Naive thymus-derived CD4-positive, alpha-beta T cell (primary cell): ENCODE measurements around the gene ARMC3. TPM values are rescaled to one million over a fixed set of nuclear protein-coding genes. Genes with fewer than 3 reads are reported as not detected.

Experiments
- ATAC-seq: fragments of 150-1000 bp; cut with Tn5 transposase; 2 replicates; pipeline ENCODE4 v1.10.0; 2021; ENCODE audit warnings: mild to moderate bottlenecking, moderate library complexity
- CTCF ChIA-PET: fragments of 350-600 bp; sonication (Branson Sonifier 250); formaldehyde crosslinking; loops from one replicate; lab custom pipeline; 2021; ENCODE audit warnings: antibody characterized with exemption; lab: Charles Lee
- POLR2A ChIA-PET: fragments of 350-600 bp; sonication (Branson Sonifier 250); formaldehyde crosslinking; loops from one replicate; lab custom pipeline; 2021; ENCODE audit warnings: antibody characterized with exemption, inconsistent platforms; lab: Charles Lee
- DNase-seq, 9 donors: peaks; one replicate each; pipeline versions ENCODE4 v3.0.0 to v3.0.0-alpha.2; 2020 to 2022; ENCODE audit warnings: mixed read lengths in 1 of 9
- H3K27ac ChIP-seq: one replicate; pipeline ENCODE4 v1.7.0; 2013; ENCODE audit warnings: mild to moderate bottlenecking, low read depth, low read length, moderate library complexity
- H3K27me3 ChIP-seq, 2 donors: one replicate each; pipeline ENCODE4 v1.7.0; 2013; ENCODE audit warnings: low read length in 2 of 2, mild to moderate bottlenecking in 2 of 2, moderate library complexity in 2 of 2; ENCODE audit not compliant: control insufficient read depth in 2 of 2, insufficient read depth in 2 of 2
- H3K36me3 ChIP-seq, 3 experiments: 1 replicate in 2 of 3; 2 replicates in 1 of 3; pipeline ENCODE4 v1.7.0; 2013; ENCODE audit warnings: low read length in 3 of 3, mild to moderate bottlenecking in 3 of 3, moderate library complexity in 1 of 3; ENCODE audit not compliant: insufficient read depth in 3 of 3, control insufficient read depth in 2 of 3
- H3K4me1 ChIP-seq, 2 donors: one replicate each; pipeline ENCODE4 v1.7.0; 2013; ENCODE audit warnings: low read length in 2 of 2, mild to moderate bottlenecking in 2 of 2, moderate library complexity in 1 of 2; ENCODE audit not compliant: control insufficient read depth in 2 of 2, insufficient read depth in 2 of 2
- H3K4me3 ChIP-seq: 2 replicates; pipeline ENCODE4 v1.7.0; 2013; ENCODE audit warnings: mild to moderate bottlenecking, low read length
- H3K9me3 ChIP-seq, 3 experiments: 1 replicate in 2 of 3; 2 replicates in 1 of 3; pipeline ENCODE4 v1.7.0; 2013; ENCODE audit warnings: low read length in 3 of 3; ENCODE audit not compliant: control insufficient read depth in 2 of 3
- H3K27ac Mint-ChIP-seq, 9 donors: one replicate each; pipeline ENCODE4 v1.8.0; 2020 to 2022; ENCODE audit warnings: mixed read lengths in 9 of 9, mild to moderate bottlenecking in 8 of 9, moderate library complexity in 5 of 9, inconsistent platforms in 2 of 9
- H3K27me3 Mint-ChIP-seq, 5 donors: one replicate each; pipeline ENCODE4 v1.8.0; 2021 to 2022; ENCODE audit warnings: mixed read lengths in 5 of 5, mild to moderate bottlenecking in 1 of 5
- H3K36me3 Mint-ChIP-seq, 5 donors: one replicate each; pipeline ENCODE4 v1.8.0; 2020 to 2022; ENCODE audit warnings: mixed read lengths in 5 of 5, mild to moderate bottlenecking in 3 of 5, inconsistent platforms in 1 of 5
- H3K4me1 Mint-ChIP-seq, 7 donors: one replicate each; pipeline ENCODE4 v1.8.0; 2020 to 2022; ENCODE audit warnings: mixed read lengths in 7 of 7, mild to moderate bottlenecking in 3 of 7, inconsistent platforms in 1 of 7
- H3K4me3 Mint-ChIP-seq, 10 donors: one replicate each; pipeline ENCODE4 v1.8.0; 2020 to 2022; ENCODE audit warnings: mild to moderate bottlenecking in 10 of 10, mixed read lengths in 10 of 10, moderate library complexity in 6 of 10, inconsistent platforms in 2 of 10
- H3K9me3 Mint-ChIP-seq, 11 donors: one replicate each; pipeline ENCODE4 v1.8.0; 2020 to 2022; ENCODE audit warnings: mixed read lengths in 11 of 11, mild to moderate bottlenecking in 4 of 11, inconsistent platforms in 1 of 11, moderate library complexity in 1 of 11
- intact Hi-C, 2 donors: fragments of 100-400 bp; cut with micrococcal nuclease; formaldehyde crosslinking; loops; one replicate each; pipeline ENCODE4 v1.15.1; 2023
- polyA plus RNA-seq, 2 donors: library from polyadenylated mRNA; unstranded; fragments of 300-500 nt; fragmentation: Illumina TruSeq; gene quantifications; one replicate each; pipeline ENCODE4 v1.2.3, GENCODE V29; 2021
- total RNA-seq, 6 experiments: library from RNA in 5 of 6; stranded (reverse) in 5 of 6; gene quantifications; 1 replicate in 5 of 6; 2 replicates in 1 of 6; pipeline ENCODE4 v1.2.3 and lab custom pipeline; 2021 to 2026

The ARMC3 gene
- total RNA-seq (not detected), polyA plus RNA-seq (not detected), total RNA-seq (lab: John Stamatoyannopoulos, UW) (not detected)

- CTCF ChIA-PET = interaction anchor here (0.6 kb wide), 1 partner anchor 125 kb away, joined by 3 read pairs; no protein-coding TSS in a partner anchor
- H3K27ac ChIP-seq = no peak within 1 kb of the TSS
- Mint-ChIP-seq H3K4me3 (no peak within 1 kb of the TSS), H3K27me3 (peaks cover 0 to 12% (median 3%) of the 10 kb centered on the region in 5 donors), H3K9me3 (peaks cover 0 to 3% (median 0%) of the 10 kb centered on the region in 11 donors), H3K27ac (peak within 1 kb of the TSS in 2 of 9 donors; percentile 21 to 51), H3K4me1 (peaks cover 0 to 2% (median 0%) of the 10 kb centered on the region in 7 donors), H3K36me3 (no peaks in the 10 kb centered on the region)
- no peaks in the 10 kb centered on the region for H3K4me1 ChIP-seq
- H3K9me3 ChIP-seq = no peaks in the 10 kb centered on the region
- peak; percentile 88 for ATAC-seq
- no peaks in the 10 kb centered on the region for H3K27me3 ChIP-seq
- no peaks in the 10 kb centered on the region for H3K36me3 ChIP-seq
- peak within 1 kb of the TSS; percentile 62 for H3K4me3 ChIP-seq
- POLR2A ChIA-PET = no interaction called here
- intact Hi-C loops = no loop called here
- peak; percentile 51 to 79 (median 75) for DNase-seq
Measured at GRCh38 chr10:22927661-22928403, at the start of gene ARMC3. TSS of gene ARMC3 (plus strand) at chr10:22928053. CDS start at chr10:22931997, 3,944 bp downstream.

- Histone ChIP-seq H3K4me3 (no peak overlapping the region), H3K4me1 (no peaks in the 10 kb centered on the region), H3K9me3 (peaks cover 0 to 6% (median 0%) of the 10 kb centered on the region in 3 experiments), H3K27me3 (no peaks in the 10 kb centered on the region), H3K36me3 (no peaks in the 10 kb centered on the region), H3K27ac (no peak overlapping the region)
- intact Hi-C loops = no loop called here
- Mint-ChIP-seq H3K27me3 (peaks cover 0 to 4% (median 0%) of the 10 kb centered on the region in 5 donors), H3K27ac (no peak overlapping the region), H3K4me1 (no peaks in the 10 kb centered on the region), H3K4me3 (no peak overlapping the region), H3K36me3 (peaks cover 0 to 20% (median 7%) of the 10 kb centered on the region in 5 donors), H3K9me3 (peaks cover 11 to 58% (median 26%) of the 10 kb centered on the region in 11 donors)
- no peak for DNase-seq
- ChIA-PET CTCF (no interaction called here), POLR2A (no interaction called here)
- no peak for ATAC-seq
Measured at GRCh38 chr10:22891797-22892196, 36.1 kb upstream of the ARMC3 start.

- CTCF ChIA-PET = no interaction called here
- Mint-ChIP-seq H3K4me1 (no peaks in the 10 kb centered on the region), H3K9me3 (peaks cover 3 to 38% (median 16%) of the 10 kb centered on the region in 11 donors), H3K27me3 (peaks cover 0 to 5% (median 0%) of the 10 kb centered on the region in 5 donors), H3K36me3 (peaks cover 0 to 15% (median 0%) of the 10 kb centered on the region in 5 donors), H3K27ac (no peak overlapping the region), H3K4me3 (no peak overlapping the region)
- Histone ChIP-seq H3K27me3 (no peaks in the 10 kb centered on the region), H3K4me1 (no peaks in the 10 kb centered on the region), H3K9me3 (peaks cover 0 to 6% (median 0%) of the 10 kb centered on the region in 3 experiments), H3K36me3 (no peaks in the 10 kb centered on the region), H3K27ac (no peak overlapping the region), H3K4me3 (no peak overlapping the region)
- POLR2A ChIA-PET = no interaction called here
- ATAC-seq = no peak
- no peak for DNase-seq
- intact Hi-C loops = no loop called here
Measured at GRCh38 chr10:22893781-22894180, 34.1 kb upstream of the ARMC3 start.

- H3K9me3 ChIP-seq = peaks cover 0 to 6% (median 0%) of the 10 kb centered on the region in 3 experiments
- no peak overlapping the region for H3K27ac Mint-ChIP-seq
- H3K9me3 Mint-ChIP-seq = peaks cover 3 to 34% (median 16%) of the 10 kb centered on the region in 11 donors
- peaks cover 0 to 15% (median 0%) of the 10 kb centered on the region in 5 donors for H3K36me3 Mint-ChIP-seq
- POLR2A ChIA-PET = no interaction called here
- no peak overlapping the region for H3K27ac ChIP-seq
- no peak overlapping the region for H3K4me3 Mint-ChIP-seq
- no peaks in the 10 kb centered on the region for H3K4me1 ChIP-seq
- H3K36me3 ChIP-seq = no peaks in the 10 kb centered on the region
- CTCF ChIA-PET = interaction anchor here (0.5 kb wide), 1 partner anchor 108 kb away, joined by 4 read pairs; no protein-coding TSS in a partner anchor
- H3K4me3 ChIP-seq = no peak overlapping the region
- DNase-seq (no peak), ATAC-seq (no peak)
- intact Hi-C loops = no loop called here
- peaks cover 0 to 3% (median 0%) of the 10 kb centered on the region in 7 donors for H3K4me1 Mint-ChIP-seq
- H3K27me3 Mint-ChIP-seq = peaks cover 0 to 5% (median 0%) of the 10 kb centered on the region in 5 donors
- H3K27me3 ChIP-seq = no peaks in the 10 kb centered on the region
Measured at GRCh38 chr10:22894714-22895113, 33.1 kb upstream of the ARMC3 start.

GRCh38 chr10:22895252-22895651 lies 32.6 kb upstream of the ARMC3 start:
- Histone ChIP-seq H3K9me3 (peaks cover 0 to 6% (median 0%) of the 10 kb centered on the region in 3 experiments), H3K36me3 (no peaks in the 10 kb centered on the region), H3K27me3 (no peaks in the 10 kb centered on the region), H3K4me1 (no peaks in the 10 kb centered on the region), H3K27ac (no peak overlapping the region), H3K4me3 (no peak overlapping the region)
- H3K27me3 Mint-ChIP-seq = peaks cover 0 to 5% (median 0%) of the 10 kb centered on the region in 5 donors
- DNase-seq (no peak), ATAC-seq (no peak)
- CTCF ChIA-PET = interaction anchor here (0.5 kb wide), 1 partner anchor 108 kb away, joined by 4 read pairs; no protein-coding TSS in a partner anchor
- H3K4me1 Mint-ChIP-seq = peaks cover 0 to 3% (median 0%) of the 10 kb centered on the region in 7 donors
- intact Hi-C loops = no loop called here
- no peak overlapping the region for H3K4me3 Mint-ChIP-seq
- POLR2A ChIA-PET = no interaction called here
- no peak overlapping the region for H3K27ac Mint-ChIP-seq
- H3K9me3 Mint-ChIP-seq = peaks cover 3 to 29% (median 16%) of the 10 kb centered on the region in 11 donors
- peaks cover 0 to 15% (median 0%) of the 10 kb centered on the region in 5 donors for H3K36me3 Mint-ChIP-seq

- intact Hi-C loops = no loop called here
- H3K36me3 ChIP-seq = no peaks in the 10 kb centered on the region
- H3K27ac ChIP-seq = no peak overlapping the region
- Mint-ChIP-seq H3K27ac (no peak overlapping the region), H3K9me3 (peaks cover 0 to 16% (median 12%) of the 10 kb centered on the region in 11 donors), H3K36me3 (peaks cover 0 to 12% (median 0%) of the 10 kb centered on the region in 5 donors), H3K27me3 (peaks cover 0 to 5% (median 0%) of the 10 kb centered on the region in 5 donors), H3K4me1 (peaks cover 0 to 3% (median 0%) of the 10 kb centered on the region in 7 donors), H3K4me3 (no peak overlapping the region)
- H3K9me3 ChIP-seq = peaks cover 0 to 6% (median 0%) of the 10 kb centered on the region in 3 experiments
- no peaks in the 10 kb centered on the region for H3K27me3 ChIP-seq
- POLR2A ChIA-PET = no interaction called here
- DNase-seq = no peak
- no peak overlapping the region for H3K4me3 ChIP-seq
- CTCF ChIA-PET = no interaction called here
- ATAC-seq = no peak
- no peaks in the 10 kb centered on the region for H3K4me1 ChIP-seq
Measured at GRCh38 chr10:22897371-22897770, 30.5 kb upstream of the ARMC3 start.
